Sigmoid colon (tissue), 4 donors: Measurements from ENCODE around the gene LRRC46.

ENCODE experiments used
- EP300 ChIP-seq, 4 donors: sonication (generic); formaldehyde crosslinking; IDR thresholded peaks; one replicate each; pipeline ENCODE4 v1.6.1; 2017; ENCODE audit warnings: antibody characterized with exemption in 4 of 4
- POLR2A ChIP-seq, 2 donors: fragments of 450-650 bp; IDR thresholded peaks; one replicate each; pipeline ENCODE4 v1.6.1; 2016; ENCODE audit warnings: antibody characterized with exemption in 2 of 2, mild to moderate bottlenecking in 2 of 2, moderate library complexity in 2 of 2
- POLR2AphosphoS5 ChIP-seq, 4 donors: sonication (generic); formaldehyde crosslinking; IDR thresholded peaks; one replicate each; pipeline ENCODE4 v1.6.1; 2017; ENCODE audit warnings: antibody characterized with exemption in 4 of 4

- TF ChIP-seq EP300 (IDR thresholded peaks at IDR 0.05): no peak
- TF ChIP-seq POLR2A (IDR thresholded peaks at IDR 0.05): no peak
- no peak for TF ChIP-seq POLR2AphosphoS5 (IDR thresholded peaks at IDR 0.05)
Observed at GRCh38 chr17:47884427-47884740, 52.9 kb downstream of the LRRC46 start.
